Gastrocnemius medialis (tissue), 4 donors: ENCODE results near the gene COBL. TPM values are rescaled to one million over a fixed set of nuclear protein-coding genes. Genes with fewer than 3 reads are reported as not detected.

ENCODE experiments used
- ATAC-seq, 2 donors: fragments of 150-250 bp; one replicate each; pipeline ENCODE4 v1.9.1; 2016
- DNase-seq, 2 donors: peaks; one replicate each; pipeline ENCODE4 v3.0.0-alpha.2; 2019
- H3K27ac ChIP-seq, 4 donors: fragments of 200-600 bp; sonication (generic); 1 replicate in 1 of 4; 2 replicates in 3 of 4; pipeline ENCODE4 v1.5.1; 2016 to 2018; ENCODE audit warnings: mild to moderate bottlenecking in 2 of 4, moderate library complexity in 1 of 4
- H3K27me3 ChIP-seq, 3 donors: fragments of 200-600 bp; sonication (generic) in 2 of 3; 1 replicate in 1 of 3; 2 replicates in 2 of 3; pipeline versions ENCODE4 v1.5.1 to v1.6.0; 2016 to 2019; ENCODE audit warnings: mild to moderate bottlenecking in 1 of 3, moderate library complexity in 1 of 3
- H3K36me3 ChIP-seq, 2 donors: fragments of 200-600 bp; sonication (generic) in 1 of 2; one replicate each; pipeline ENCODE4 v1.5.1; 2017 to 2018
- H3K4me1 ChIP-seq, 2 donors: fragments of 200-600 bp; sonication (generic) in 1 of 2; one replicate each; pipeline ENCODE4 v1.5.1; 2016 to 2017; ENCODE audit warnings: mild to moderate bottlenecking in 2 of 2
- H3K4me3 ChIP-seq, 4 donors: fragments of 200-600 bp; sonication (generic) in 3 of 4; 1 replicate in 1 of 4; 2 replicates in 3 of 4; pipeline ENCODE4 v1.5.1; 2016 to 2019; ENCODE audit warnings: mild to moderate bottlenecking in 2 of 4
- H3K9me3 ChIP-seq, 3 donors: fragments of 200-600 bp; sonication (generic) in 2 of 3; 1 replicate in 1 of 3; 2 replicates in 2 of 3; pipeline ENCODE4 v1.5.1; 2016 to 2019
- CTCF ChIP-seq, 5 experiments: fragments of 450-650 bp in 3 of 5; fragments of 200-600 bp in 2 of 5; sonication (generic) in 2 of 5; IDR thresholded peaks in 4 of 5; conservative IDR thresholded peaks in 1 of 5; 1 replicate in 4 of 5; 2 replicates in 1 of 5; pipeline ENCODE4 v1.5.1; 2016 to 2019; ENCODE audit warnings: antibody characterized with exemption in 5 of 5, mild to moderate bottlenecking in 3 of 5, moderate library complexity in 3 of 5
- POLR2A ChIP-seq, 2 donors: fragments of 450-650 bp; IDR thresholded peaks; one replicate each; pipeline ENCODE4 v1.6.1; 2017; ENCODE audit warnings: antibody characterized with exemption in 2 of 2, mild to moderate bottlenecking in 2 of 2, moderate library complexity in 2 of 2
- in situ Hi-C, 4 donors: fragments of 200-750 bp; cut with MboI; loops; one replicate each; pipeline versions ENCODE4 v1.15.0 to v1.8.0; 2017; ENCODE audit warnings: low sequenced_read_pairs in 4 of 4
- intact Hi-C: fragments of 100-400 bp; cut with DNase I; formaldehyde crosslinking; loops from one replicate; pipeline ENCODE4 v1.15.1; 2023; ENCODE audit warnings: low total_unique reads
- total RNA-seq, 4 donors: library from RNA; depleted of rRNA; stranded (reverse); fragments of >200 nt; gene quantifications; one replicate each; pipeline versions ENCODE4 v1.1.0 to v1.2.3, GENCODE V29; 2016

Gene COBL
- total RNA-seq, 4 donors from 2014 or later: 82.1 to 170 (median 124) TPM

DNA sequence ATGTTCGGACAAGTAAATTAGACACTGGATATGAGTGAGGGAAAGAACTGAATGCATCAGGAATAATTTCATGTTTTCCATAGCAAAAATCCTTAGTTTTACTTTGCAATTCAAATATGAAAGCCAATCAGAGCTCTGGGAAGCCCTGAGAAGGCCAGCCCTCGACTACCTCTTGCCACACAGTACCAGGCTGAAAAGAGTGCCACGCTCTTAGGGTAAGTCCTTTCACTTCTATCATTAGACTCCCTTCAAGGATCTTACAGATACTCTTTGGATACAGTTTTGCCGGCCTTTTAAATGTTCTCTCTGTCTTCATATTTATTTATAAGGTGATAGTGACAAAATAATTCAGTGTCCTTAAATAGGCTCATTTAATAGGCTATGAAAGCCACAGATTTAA is 1.9 kb downstream of the COBL start:
- H3K4me1 ChIP-seq: peaks cover 24 to 28% of the 10 kb centered on the region in 2 donors
- in situ Hi-C loops (no loop called here), intact Hi-C loops (loop anchor here (2.0 to 10.0 kb wide), 4 partner anchors 36 to 810 kb away; no protein-coding TSS in a partner anchor)
- DNase-seq (peak; percentile 47 to 48), ATAC-seq (peak; percentile 53 to 58)
- H3K4me3 ChIP-seq: peak overlapping the region; percentile 76 to 91 (median 82)
- TF ChIP-seq CTCF (IDR thresholded peaks at IDR 0.05 in 4 of 5, conservative IDR thresholded peaks at IDR 0.05 in 1 of 5): no peak
- TF ChIP-seq POLR2A (IDR thresholded peaks at IDR 0.05): peak in 1 of 2 donors; percentile 15
- H3K27me3 ChIP-seq: no peaks in the 10 kb centered on the region
- no peaks in the 10 kb centered on the region for H3K9me3 ChIP-seq
- no peaks in the 10 kb centered on the region for H3K36me3 ChIP-seq
- peak overlapping the region; percentile 81 to 95 (median 92) for H3K27ac ChIP-seq

GRCh38 chr7:51313738-51314425 is 2.7 kb downstream of the COBL start:
- Histone ChIP-seq H3K27me3 (no peaks in the 10 kb centered on the region), H3K9me3 (no peaks in the 10 kb centered on the region), H3K36me3 (no peaks in the 10 kb centered on the region), H3K4me1 (peaks cover 32 to 36% of the 10 kb centered on the region in 2 donors), H3K4me3 (peak overlapping the region in 1 of 4 donors; percentile 9), H3K27ac (peak overlapping the region; percentile 81 to 95 (median 92))
- ATAC-seq (no peak), DNase-seq (no peak)
- in situ Hi-C loops (no loop called here), intact Hi-C loops (loop anchor here (2.0 to 10.0 kb wide), 3 partner anchors 35 to 809 kb away; no protein-coding TSS in a partner anchor)
- TF ChIP-seq CTCF (IDR thresholded peaks at IDR 0.05 in 4 of 5, conservative IDR thresholded peaks at IDR 0.05 in 1 of 5) (no peak), POLR2A (IDR thresholded peaks at IDR 0.05) (no peak)

DNA sequence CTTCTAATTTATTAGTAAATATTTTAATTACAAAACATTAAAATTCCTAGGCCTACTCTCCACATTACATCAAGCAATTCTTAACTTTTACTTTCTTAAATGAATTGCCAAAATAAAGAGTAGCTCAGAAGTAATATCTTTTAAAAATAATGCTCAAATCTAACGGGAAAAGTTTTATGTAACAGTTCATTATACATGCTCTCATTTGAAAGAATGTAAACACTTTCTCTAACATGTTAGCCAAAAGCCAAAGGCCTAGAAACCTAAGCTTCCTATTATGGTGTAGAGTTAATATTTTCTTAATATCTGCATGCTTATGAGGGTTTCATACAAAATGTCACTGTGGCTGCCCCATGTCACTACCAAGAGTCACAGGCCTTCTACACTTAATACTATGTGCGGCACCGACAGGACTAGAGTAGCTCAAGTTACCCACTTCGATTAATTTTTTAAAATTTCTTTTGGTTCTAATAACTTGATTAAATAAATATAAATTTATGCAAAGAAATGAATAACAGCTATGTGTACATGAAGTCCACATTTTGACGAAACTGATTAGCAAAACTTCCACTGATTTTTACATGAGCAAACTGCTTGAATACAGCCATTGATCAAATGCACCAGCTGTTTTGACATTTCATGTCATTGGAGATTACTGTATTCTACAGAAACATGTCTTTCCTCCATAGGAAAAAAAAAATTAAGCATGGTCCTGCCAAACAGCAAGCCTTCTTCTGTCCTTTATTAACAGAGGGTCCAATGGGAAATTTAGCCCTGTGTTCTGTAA is 3.5 kb downstream of the COBL start:
- Histone ChIP-seq H3K27me3 (no peaks in the 10 kb centered on the region), H3K9me3 (no peaks in the 10 kb centered on the region), H3K4me3 (peak overlapping the region in 1 of 4 donors; percentile 9), H3K27ac (peak overlapping the region in 3 of 4 donors; percentile 81 to 95 (median 92)), H3K4me1 (peaks cover 39 to 44% of the 10 kb centered on the region in 2 donors), H3K36me3 (no peaks in the 10 kb centered on the region)
- DNase-seq (no peak), ATAC-seq (no peak)
- intact Hi-C loops (loop anchor here (10.0 kb wide), 1 partner anchor 808 kb away; no protein-coding TSS in a partner anchor), in situ Hi-C loops (no loop called here)
- TF ChIP-seq CTCF (IDR thresholded peaks at IDR 0.05 in 4 of 5, conservative IDR thresholded peaks at IDR 0.05 in 1 of 5) (no peak), POLR2A (IDR thresholded peaks at IDR 0.05) (no peak)

GRCh38 chr7:51311166-51311565 is 5.4 kb downstream of the COBL start:
- in situ Hi-C loops (no loop called here), intact Hi-C loops (loop anchor here (10.0 kb wide), 1 partner anchor 806 kb away; no protein-coding TSS in a partner anchor)
- TF ChIP-seq CTCF (IDR thresholded peaks at IDR 0.05 in 4 of 5, conservative IDR thresholded peaks at IDR 0.05 in 1 of 5) (no peak), POLR2A (IDR thresholded peaks at IDR 0.05) (no peak)
- Histone ChIP-seq H3K9me3 (no peaks in the 10 kb centered on the region), H3K4me1 (peaks cover 39 to 49% of the 10 kb centered on the region in 2 donors), H3K27me3 (no peaks in the 10 kb centered on the region), H3K36me3 (no peaks in the 10 kb centered on the region), H3K27ac (no peak overlapping the region), H3K4me3 (no peak overlapping the region)
- DNase-seq (no peak), ATAC-seq (no peak)
